Mesenchymal stem cell (in vitro differentiated cells and primary cell): ENCODE results near the gene LUZP2.

Source experiments
- DNase-seq: peaks from one replicate; pipeline ENCODE4 v3.0.0-alpha.2; 2013
- H2AFZ ChIP-seq: one replicate; pipeline ENCODE4 v1.6.1; 2013; ENCODE audit warnings: low read depth, mild to moderate bottlenecking, control low read depth, inconsistent platforms, low read length, moderate library complexity
- H2AK5ac ChIP-seq: 2 replicates; pipeline ENCODE4 v1.6.1; 2013; ENCODE audit warnings: low read length, moderate library complexity, mild to moderate bottlenecking, inconsistent platforms; ENCODE audit not compliant: severe bottlenecking
- H2BK120ac ChIP-seq: one replicate; pipeline ENCODE4 v1.6.1; 2013; ENCODE audit warnings: low read depth, mild to moderate bottlenecking, inconsistent platforms, low read length, moderate library complexity
- H2BK12ac ChIP-seq, 2 experiments: one replicate each; pipeline ENCODE4 v1.6.1; 2013; ENCODE audit warnings: inconsistent platforms in 2 of 2, low read length in 2 of 2, mild to moderate bottlenecking in 2 of 2, moderate library complexity in 2 of 2, control low read depth in 1 of 2
- H2BK15ac ChIP-seq: one replicate; pipeline ENCODE4 v1.6.1; 2013; ENCODE audit warnings: mild to moderate bottlenecking, low read depth, inconsistent platforms; ENCODE audit not compliant: poor library complexity, severe bottlenecking
- H2BK5ac ChIP-seq: 2 replicates; pipeline ENCODE4 v1.6.1; 2013; ENCODE audit warnings: low read depth, mild to moderate bottlenecking, low read length, control low read depth, inconsistent platforms; ENCODE audit not compliant: poor library complexity, severe bottlenecking
- H3K14ac ChIP-seq, 2 experiments: one replicate each; pipeline ENCODE4 v1.6.1; 2013; ENCODE audit warnings: inconsistent platforms in 2 of 2, low read length in 2 of 2, control low read depth in 1 of 2, mild to moderate bottlenecking in 1 of 2, moderate library complexity in 1 of 2
- H3K18ac ChIP-seq, 2 experiments: one replicate each; pipeline ENCODE4 v1.6.1; 2013; ENCODE audit warnings: inconsistent platforms in 2 of 2, low read length in 2 of 2, control low read depth in 1 of 2, low read depth in 1 of 2, mild to moderate bottlenecking in 1 of 2
- H3K23ac ChIP-seq, 2 experiments: one replicate each; pipeline ENCODE4 v1.6.1; 2013; ENCODE audit warnings: inconsistent platforms in 2 of 2, low read length in 2 of 2, mild to moderate bottlenecking in 2 of 2, moderate library complexity in 2 of 2, control low read depth in 1 of 2
- H3K27ac ChIP-seq: 2 replicates; pipeline ENCODE4 v1.5.1; 2013; ENCODE audit warnings: mild to moderate bottlenecking, moderate library complexity, low read length, control low read depth, inconsistent platforms; ENCODE audit not compliant: poor library complexity, severe bottlenecking
- H3K27me3 ChIP-seq, 2 experiments: 2 replicates each; pipeline versions ENCODE4 v1.6.1 to v1.7.0; 2013; ENCODE audit warnings: low read length in 2 of 2, mild to moderate bottlenecking in 2 of 2, moderate library complexity in 2 of 2, control low read depth in 1 of 2, inconsistent platforms in 1 of 2; ENCODE audit not compliant: control insufficient read depth in 1 of 2, insufficient read depth in 1 of 2
- H3K36me3 ChIP-seq, 2 experiments: 2 replicates each; pipeline versions ENCODE4 v1.6.1 to v1.7.0; 2013; ENCODE audit warnings: low read length in 2 of 2, control low read depth in 1 of 2, inconsistent platforms in 1 of 2, low read depth in 1 of 2, mild to moderate bottlenecking in 1 of 2; ENCODE audit not compliant: insufficient read depth in 2 of 2, control insufficient read depth in 1 of 2
- H3K4ac ChIP-seq, 2 experiments: one replicate each; pipeline ENCODE4 v1.6.1; 2013; ENCODE audit warnings: inconsistent platforms in 2 of 2, low read length in 2 of 2, mild to moderate bottlenecking in 2 of 2, moderate library complexity in 2 of 2, control low read depth in 1 of 2, low read depth in 1 of 2
- H3K4me1 ChIP-seq: 2 replicates; pipeline ENCODE4 v1.6.1; 2013; ENCODE audit warnings: low read depth, low read length, control low read depth; ENCODE audit not compliant: control insufficient read depth, insufficient read depth
- H3K4me2 ChIP-seq: 2 replicates; pipeline ENCODE4 v1.6.1; 2013; ENCODE audit warnings: low read length, mild to moderate bottlenecking, inconsistent platforms; ENCODE audit not compliant: poor library complexity, severe bottlenecking
- H3K4me3 ChIP-seq, 2 experiments: 2 replicates each; pipeline versions ENCODE4 v1.5.1 to v1.7.0; 2013; ENCODE audit warnings: low read length in 2 of 2, mild to moderate bottlenecking in 2 of 2, control low read depth in 1 of 2, low read depth in 1 of 2; ENCODE audit not compliant: insufficient read depth in 1 of 2
- H3K79me1 ChIP-seq: replicated peaks from 2 replicates; pipeline ENCODE4 v1.6.1; 2013; ENCODE audit warnings: mild to moderate bottlenecking, control low read depth, low read length, inconsistent platforms; ENCODE audit not compliant: poor library complexity, severe bottlenecking
- H3K9ac ChIP-seq: 2 replicates; pipeline ENCODE4 v1.7.0; 2013; ENCODE audit warnings: mild to moderate bottlenecking, low read length, moderate library complexity
- H3K9me3 ChIP-seq: 2 replicates; pipeline ENCODE4 v1.7.0; 2013; ENCODE audit warnings: mild to moderate bottlenecking, low read length; ENCODE audit not compliant: control insufficient read depth
- H4K8ac ChIP-seq: one replicate; pipeline ENCODE4 v1.6.1; 2013; ENCODE audit warnings: inconsistent platforms, mild to moderate bottlenecking, low read length, moderate library complexity
- H4K91ac ChIP-seq: one replicate; pipeline ENCODE4 v1.6.1; 2013; ENCODE audit warnings: mild to moderate bottlenecking, low read length, inconsistent platforms
- WGBS: methylation state at CpG from one replicate; pipeline ENCODE4 v1.1.7; 2013; ENCODE audit warnings: mixed read lengths; 5-methylcytosine and 5-hydroxymethylcytosine counted together

The LUZP2 gene

DNA sequence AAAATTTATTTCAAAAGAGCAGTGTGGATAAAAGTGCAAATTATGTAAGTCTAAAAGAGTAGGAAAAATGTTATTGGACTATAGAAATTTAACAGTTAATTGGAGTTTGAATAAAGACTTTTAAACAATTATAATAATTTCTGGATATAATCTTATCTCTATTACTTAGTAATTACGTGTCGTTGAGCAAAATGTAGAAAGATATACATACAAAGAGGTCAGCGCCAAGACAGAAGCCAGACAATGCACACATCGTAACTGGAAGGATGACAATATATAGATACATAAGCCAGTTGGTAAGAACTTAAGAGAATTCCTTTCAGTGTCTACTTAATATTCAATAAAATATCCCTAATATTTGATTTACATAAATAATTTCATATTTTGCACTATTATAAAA is 157.0 kb downstream of the LUZP2 start:
- H3K9ac ChIP-seq, result no peak overlapping the region
- H4K8ac ChIP-seq, result no peak overlapping the region
- no peak overlapping the region for H3K4ac ChIP-seq
- no peak overlapping the region for H3K4me2 ChIP-seq
- no peak overlapping the region for H2BK5ac ChIP-seq
- no peak overlapping the region for H2BK120ac ChIP-seq
- no peak overlapping the region for H3K14ac ChIP-seq
- no peaks in the 10 kb centered on the region for H3K9me3 ChIP-seq
- H3K36me3 ChIP-seq, result no peaks in the 10 kb centered on the region
- no peak overlapping the region for H2BK15ac ChIP-seq
- no peak overlapping the region for H4K91ac ChIP-seq
- no peak overlapping the region for H2AFZ ChIP-seq
- H3K79me1 ChIP-seq, result no peaks in the 10 kb centered on the region
- H3K4me3 ChIP-seq, result no peak overlapping the region
- WGBS, result no CpG with 5 or more reads among the region's 4 CpGs
- H3K18ac ChIP-seq, result no peak overlapping the region
- no peak overlapping the region for H2BK12ac ChIP-seq
- no peak for DNase-seq
- no peak overlapping the region for H3K27ac ChIP-seq
- H3K27me3 ChIP-seq, result no peaks in the 10 kb centered on the region
- H2AK5ac ChIP-seq, result no peak overlapping the region
- H3K4me1 ChIP-seq, result no peaks in the 10 kb centered on the region
- no peak overlapping the region for H3K23ac ChIP-seq

- H3K4me2 ChIP-seq, result no peak overlapping the region
- no peak overlapping the region for H2BK5ac ChIP-seq
- no peak overlapping the region for H4K91ac ChIP-seq
- H3K9me3 ChIP-seq, result no peaks in the 10 kb centered on the region
- H3K18ac ChIP-seq, result no peak overlapping the region
- no peaks in the 10 kb centered on the region for H3K27me3 ChIP-seq
- no peak overlapping the region for H2BK15ac ChIP-seq
- H3K79me1 ChIP-seq, result no peaks in the 10 kb centered on the region
- no peak for DNase-seq
- no peak overlapping the region for H3K4ac ChIP-seq
- no peaks in the 10 kb centered on the region for H3K4me1 ChIP-seq
- H3K27ac ChIP-seq, result no peak overlapping the region
- no peaks in the 10 kb centered on the region for H3K36me3 ChIP-seq
- no peak overlapping the region for H3K9ac ChIP-seq
- no peak overlapping the region for H3K23ac ChIP-seq
- no peak overlapping the region for H2AK5ac ChIP-seq
- H4K8ac ChIP-seq, result no peak overlapping the region
- H2AFZ ChIP-seq, result no peak overlapping the region
- H2BK12ac ChIP-seq, result no peak overlapping the region
- H3K14ac ChIP-seq, result no peak overlapping the region
- H3K4me3 ChIP-seq, result no peak overlapping the region
- H2BK120ac ChIP-seq, result no peak overlapping the region
- WGBS, result 83% methylated on average over 1 of the region's 1 CpG
Observed at GRCh38 chr11:24661331-24661730, 164.5 kb downstream of the LUZP2 start.

GRCh38 chr11:24664399-24664798 is 167.5 kb downstream of the LUZP2 start:
- Histone ChIP-seq H2BK12ac (no peak overlapping the region), H4K91ac (no peak overlapping the region), H3K4me2 (no peak overlapping the region), H2AFZ (no peak overlapping the region), H2BK15ac (no peak overlapping the region), H3K14ac (no peak overlapping the region), H3K9ac (no peak overlapping the region), H4K8ac (no peak overlapping the region), H3K4ac (no peak overlapping the region), H3K23ac (no peak overlapping the region), H3K18ac (no peak overlapping the region), H3K4me3 (no peak overlapping the region), H3K36me3 (no peaks in the 10 kb centered on the region), H2BK120ac (no peak overlapping the region), H2AK5ac (no peak overlapping the region), H3K4me1 (no peaks in the 10 kb centered on the region), H3K79me1 (no peaks in the 10 kb centered on the region), H3K27me3 (no peaks in the 10 kb centered on the region), H2BK5ac (no peak overlapping the region), H3K9me3 (no peaks in the 10 kb centered on the region), H3K27ac (no peak overlapping the region)
- no peak for DNase-seq
- WGBS, result 78% methylated on average over 1 of the region's 1 CpG

GRCh38 chr11:24667353-24667968 is 170.6 kb downstream of the LUZP2 start:
- H3K4me2 ChIP-seq, result no peak overlapping the region
- no peak overlapping the region for H3K4me3 ChIP-seq
- no peak overlapping the region for H3K27ac ChIP-seq
- no peak overlapping the region for H2BK12ac ChIP-seq
- no peak overlapping the region for H4K8ac ChIP-seq
- H3K23ac ChIP-seq, result no peak overlapping the region
- no peak overlapping the region for H2BK120ac ChIP-seq
- no peaks in the 10 kb centered on the region for H3K9me3 ChIP-seq
- H4K91ac ChIP-seq, result no peak overlapping the region
- no peak for DNase-seq
- H3K18ac ChIP-seq, result no peak overlapping the region
- H2BK15ac ChIP-seq, result no peak overlapping the region
- no peak overlapping the region for H2BK5ac ChIP-seq
- no peak overlapping the region for H3K4ac ChIP-seq
- no peak overlapping the region for H3K9ac ChIP-seq
- H2AFZ ChIP-seq, result no peak overlapping the region
- no peaks in the 10 kb centered on the region for H3K79me1 ChIP-seq
- H3K4me1 ChIP-seq, result no peaks in the 10 kb centered on the region
- H2AK5ac ChIP-seq, result no peak overlapping the region
- no peaks in the 10 kb centered on the region for H3K27me3 ChIP-seq
- WGBS, result no CpG with 5 or more reads among the region's 5 CpGs
- no peak overlapping the region for H3K14ac ChIP-seq
- H3K36me3 ChIP-seq, result no peaks in the 10 kb centered on the region
